ENCODE measurements around the gene HUS1.
"Not testable (repeated sequence)": the region's sequence is repeated elsewhere in the genome, so short reads cannot be mapped to it uniquely, and the experiment has no call there.

The HUS1 gene

DNA sequence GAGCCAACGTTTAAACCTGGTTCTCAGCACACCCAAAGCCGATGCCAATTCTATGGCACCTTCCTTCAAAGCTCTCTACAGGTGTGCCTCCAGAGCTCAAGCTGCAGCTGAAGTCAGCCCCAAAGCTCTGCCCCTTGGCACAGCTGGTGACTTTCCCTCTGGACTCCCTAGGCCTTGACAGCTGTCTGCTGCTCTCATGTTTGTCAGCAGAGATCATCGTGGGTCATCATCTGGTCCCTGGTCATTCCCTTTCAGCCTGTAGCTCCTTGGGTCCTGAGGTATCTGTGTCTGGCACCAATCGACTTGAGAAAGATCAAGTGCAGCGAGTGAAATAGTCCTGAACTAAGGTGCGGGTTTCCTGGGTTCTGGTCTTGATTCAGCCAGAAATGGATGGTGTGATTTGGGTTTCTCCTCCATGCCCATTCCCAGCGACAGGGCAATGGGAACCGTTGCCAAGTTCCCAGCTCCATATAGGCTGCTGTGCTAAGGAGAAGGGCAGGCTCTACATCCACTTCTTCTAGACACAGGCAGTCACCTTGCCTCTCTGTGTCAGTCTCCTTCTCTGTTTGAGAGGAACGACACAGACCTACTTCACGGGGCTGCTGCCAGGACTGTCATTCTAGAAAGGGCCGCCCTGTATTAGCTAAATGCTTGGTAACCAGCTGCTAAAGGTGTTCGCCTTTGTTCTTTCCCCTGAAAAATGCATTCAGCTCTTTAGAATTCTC, 34.7 kb downstream of the HUS1 start:
- DNase-seq (ENCODE audit: low spot score): no peak

DNA sequence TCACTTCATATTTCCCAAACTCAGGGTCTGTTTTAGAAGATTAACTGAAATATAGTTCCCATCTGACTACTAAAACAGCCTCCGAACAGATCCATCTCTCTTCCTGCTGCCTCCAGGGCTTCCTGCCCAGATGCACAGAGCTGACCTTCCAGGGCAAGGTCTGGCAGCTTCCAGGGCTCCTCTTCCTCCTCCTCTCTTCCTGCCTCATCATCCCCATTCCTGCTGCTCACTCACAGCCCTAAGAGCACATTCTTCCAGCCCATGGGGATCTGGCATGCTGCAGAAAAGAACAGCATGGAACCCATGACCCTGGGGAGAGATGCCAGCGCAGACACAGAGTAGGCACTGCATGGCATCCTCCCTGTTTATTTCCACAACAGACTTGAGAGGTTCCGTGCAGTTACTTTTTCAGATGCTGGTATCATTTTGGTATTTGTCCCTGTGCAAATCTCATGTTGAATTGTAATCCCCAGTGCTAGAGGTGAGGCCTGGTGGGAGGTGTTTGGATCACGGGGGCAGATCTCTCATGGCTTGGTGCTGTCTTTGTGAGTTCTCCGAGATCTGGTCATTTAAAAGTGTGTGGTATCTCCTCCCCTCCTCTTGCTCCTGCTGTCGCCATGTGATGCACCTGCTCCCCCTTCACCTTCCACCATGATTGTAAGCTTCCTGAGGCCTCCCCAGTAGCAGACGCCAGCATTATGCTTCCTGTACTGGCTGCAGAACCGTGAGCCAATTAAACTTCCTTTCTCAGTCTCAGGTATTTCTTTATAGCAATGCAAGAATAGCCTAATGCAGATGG, 35.5 kb downstream of the HUS1 start:
- no peak for DNase-seq (ENCODE audit: low spot score)

DNA sequence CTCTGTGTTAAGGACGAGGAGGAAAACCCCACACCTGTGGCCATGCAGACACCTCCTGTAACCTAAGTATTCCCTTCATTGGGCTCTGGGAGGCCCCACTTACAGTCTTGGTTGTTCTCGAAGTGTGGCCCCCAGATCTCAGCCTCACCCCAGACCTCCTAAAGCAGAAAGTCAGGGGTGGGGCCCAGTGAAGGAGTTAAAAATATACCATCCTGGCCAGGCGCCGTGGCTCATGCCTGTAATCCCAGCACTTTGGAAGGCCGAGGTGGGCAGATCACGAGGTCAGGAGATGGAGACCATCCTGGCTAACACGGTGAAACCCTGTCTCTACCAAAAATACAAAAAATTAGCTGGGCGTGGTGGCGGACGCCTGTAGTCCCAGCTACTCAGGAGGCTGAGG, 36.8 kb downstream of the HUS1 start:
- DNase-seq (ENCODE audit: low spot score): not testable (repeated sequence)

DNA sequence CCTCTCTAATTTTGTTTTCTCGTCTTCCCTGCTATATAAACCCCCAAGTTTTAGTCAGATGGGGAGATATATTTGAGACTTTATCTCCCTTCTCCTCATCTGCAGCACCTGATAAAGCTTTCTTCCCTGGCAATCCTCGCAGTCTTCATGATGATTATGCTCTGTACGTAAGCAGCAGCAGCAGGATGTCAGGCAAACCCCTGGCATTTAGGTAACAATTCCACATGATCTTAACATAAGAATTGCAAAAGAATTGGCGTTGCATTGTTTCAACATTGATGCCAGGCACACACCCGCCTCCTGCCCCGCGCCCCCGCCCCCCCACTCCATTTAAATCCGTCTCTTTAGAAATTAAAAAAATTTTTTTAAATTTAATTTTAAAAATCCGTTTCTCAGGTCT, 37.3 kb downstream of the HUS1 start:
- DNase-seq (ENCODE audit: low spot score): no peak

DNA sequence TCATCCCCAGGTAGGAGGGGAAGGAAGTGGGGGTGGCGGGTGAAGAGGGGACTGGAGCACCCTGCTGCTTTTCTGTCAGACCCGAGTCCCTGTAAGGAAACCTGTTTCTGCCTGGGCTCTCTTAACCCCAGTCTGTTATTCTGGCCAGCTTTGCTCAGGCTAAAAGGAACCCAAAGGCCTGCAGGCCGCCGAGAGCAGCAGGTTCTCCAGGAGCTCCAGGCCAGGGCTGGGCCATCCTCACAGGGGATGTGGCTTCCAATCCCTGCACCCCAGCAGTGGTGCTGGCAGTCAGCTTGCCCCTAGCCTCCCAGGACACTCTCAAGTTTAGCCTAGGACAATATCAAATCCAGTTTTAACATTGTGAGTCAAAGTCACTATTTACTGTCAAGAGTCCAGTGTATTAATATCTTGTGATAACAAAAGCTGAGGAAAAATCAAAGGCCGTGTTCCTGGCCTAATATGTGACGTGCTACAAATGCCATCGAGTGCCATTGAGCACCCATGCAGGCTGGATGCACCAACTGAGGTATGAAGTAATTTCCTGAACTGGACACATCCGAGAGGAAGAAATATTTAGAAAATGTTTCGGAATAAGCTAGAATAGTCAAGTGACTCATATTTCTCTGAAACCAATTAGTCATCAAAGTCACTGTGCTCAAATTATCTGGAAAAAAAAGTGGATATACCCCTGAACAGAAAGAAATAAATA, 38.1 kb downstream of the HUS1 start:
- no peak for DNase-seq (ENCODE audit: low spot score)

DNA sequence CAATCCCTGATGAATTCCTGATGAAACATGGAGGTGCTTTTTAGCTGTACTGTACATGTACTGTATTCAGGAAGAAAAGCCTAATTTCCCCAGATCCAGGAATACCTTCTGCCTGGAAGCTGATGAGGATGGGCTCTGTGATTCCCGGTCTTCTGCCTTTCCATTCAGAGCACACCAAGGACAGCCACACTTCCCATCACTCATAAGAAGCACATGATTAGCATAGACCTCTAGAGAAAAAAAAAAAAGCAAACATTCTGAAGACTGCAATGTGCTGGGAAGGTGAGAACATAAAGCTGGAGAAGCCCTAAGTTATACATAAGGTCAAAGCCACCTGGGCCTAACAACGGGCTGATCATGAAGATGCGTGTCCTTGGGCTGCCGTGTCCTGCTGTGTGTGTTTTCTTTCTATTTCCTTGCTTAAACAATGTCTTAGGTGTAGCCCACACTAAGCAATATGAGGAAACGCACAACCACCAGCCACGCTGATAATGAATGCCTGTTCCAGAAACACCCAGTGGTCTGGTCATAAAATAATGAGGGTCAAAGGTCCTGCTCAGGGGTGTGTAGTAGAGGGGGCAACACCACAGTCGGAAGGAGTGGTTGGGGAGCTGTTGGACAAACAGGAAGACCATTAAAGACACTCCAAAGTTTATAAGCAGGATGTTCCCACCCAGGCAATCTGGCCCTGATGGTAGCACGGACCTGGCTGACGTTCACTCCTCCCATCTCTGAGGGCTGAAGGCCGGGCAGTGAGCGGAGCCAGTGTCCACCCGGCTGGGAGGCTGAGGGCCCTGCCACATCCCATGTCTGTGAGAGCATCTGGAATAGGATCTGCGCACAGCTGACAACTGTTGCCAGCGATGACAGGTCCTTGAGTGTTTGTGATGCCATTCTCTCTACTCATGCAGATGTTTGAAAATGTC, 39.1 kb downstream of the HUS1 start:
- no peak for DNase-seq (ENCODE audit: low spot score)

DNA sequence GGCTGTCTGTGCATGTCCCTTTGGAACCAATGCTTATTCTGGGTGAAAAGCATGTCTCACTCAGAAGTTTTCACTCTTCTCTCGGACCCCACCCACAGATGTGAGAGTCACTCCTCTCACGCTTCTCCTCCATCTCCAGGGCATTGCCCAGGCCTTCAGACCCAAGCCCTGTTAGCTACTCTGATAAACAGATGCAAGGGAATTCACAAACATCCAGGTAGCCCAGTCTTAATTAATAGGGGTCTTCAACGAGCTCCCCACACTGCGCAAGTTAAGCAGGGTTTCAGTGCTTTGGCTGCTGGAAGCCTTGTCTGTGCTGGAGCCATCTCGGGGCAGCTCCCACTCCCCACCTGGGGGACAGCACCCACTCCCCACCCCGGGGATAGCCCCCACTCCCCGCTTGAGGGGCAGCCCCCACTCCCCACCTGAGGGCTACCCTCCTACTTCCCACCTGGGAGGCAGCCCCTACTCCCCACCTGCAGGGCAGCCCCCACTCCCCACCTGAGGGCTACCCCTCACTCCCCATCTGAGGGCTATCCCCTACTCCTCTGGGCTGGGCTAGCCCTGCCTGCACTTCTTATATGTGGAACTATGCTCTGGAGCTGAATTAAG, 39.9 kb downstream of the HUS1 start:
- no peak for DNase-seq (ENCODE audit: low spot score)

DNA sequence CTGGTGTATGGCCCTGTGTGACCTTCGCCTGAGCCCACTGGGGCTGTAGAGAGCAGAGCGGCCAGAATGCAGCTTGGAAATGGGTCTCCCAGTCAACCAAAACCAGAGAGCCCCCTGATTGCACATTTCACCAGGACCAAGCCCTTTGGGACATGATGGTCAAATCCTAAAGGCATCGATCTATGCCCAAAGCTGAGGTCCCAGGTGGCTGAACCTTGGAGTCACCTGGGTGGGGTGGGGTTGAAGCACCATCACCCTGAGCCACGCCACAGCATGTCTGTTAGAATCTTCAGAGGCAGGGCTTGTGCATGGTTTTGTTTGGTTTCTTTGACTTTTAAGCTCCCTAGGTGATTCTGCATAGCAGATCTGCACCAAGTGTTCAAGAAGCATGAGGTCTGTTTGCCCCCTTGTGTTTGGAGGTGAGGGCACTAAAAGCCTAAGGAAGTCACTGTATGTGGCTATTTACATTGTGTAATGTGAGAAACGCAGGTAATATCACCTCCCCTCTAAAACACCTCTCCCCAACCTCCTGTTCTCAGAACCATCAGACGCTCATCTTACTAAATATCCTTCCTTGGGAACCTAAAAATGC, 40.7 kb downstream of the HUS1 start:
- no peak for DNase-seq (ENCODE audit: low spot score)

DNA sequence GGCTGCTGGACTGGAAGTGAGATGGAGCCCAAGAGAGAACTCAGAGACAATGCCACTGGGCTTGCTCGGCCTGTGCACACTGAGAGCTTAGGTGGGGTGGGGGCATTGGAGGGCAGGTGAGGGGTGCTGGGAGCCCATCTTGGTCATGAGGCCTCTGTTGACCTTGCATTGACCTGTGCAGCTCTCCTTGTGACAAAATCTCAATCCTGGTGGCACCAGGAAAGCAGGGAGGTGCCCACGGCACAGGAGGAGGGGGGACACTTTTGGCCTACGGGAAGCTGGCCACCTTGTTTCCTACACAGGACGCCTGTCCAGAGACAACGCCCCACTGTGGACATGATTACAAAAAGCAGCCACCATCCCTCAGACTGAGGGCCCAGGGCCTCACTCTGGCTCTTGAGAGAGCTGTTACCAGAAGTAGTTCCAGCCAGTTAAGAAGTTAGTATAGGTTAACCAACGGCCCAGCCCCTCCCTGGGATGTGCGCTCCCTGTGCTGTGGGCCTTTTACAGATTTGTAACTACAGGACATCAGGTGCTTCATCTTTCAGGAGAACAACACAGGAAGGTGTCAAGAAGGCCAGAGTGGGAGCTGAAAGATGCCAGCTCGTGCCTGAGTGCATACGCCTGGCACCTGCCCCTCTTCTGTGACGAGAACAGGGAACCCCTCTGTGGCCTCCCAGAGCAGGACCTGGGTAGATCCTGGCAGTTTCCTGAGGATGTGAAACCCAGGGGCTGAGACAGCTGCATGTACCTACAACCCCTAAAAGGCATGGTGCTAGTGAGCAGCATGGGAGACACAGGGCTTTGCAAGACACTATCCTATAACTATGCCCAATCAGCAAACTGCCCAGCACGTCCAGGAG, 41.5 kb downstream of the HUS1 start:
- no peak for DNase-seq (ENCODE audit: low spot score)

DNA sequence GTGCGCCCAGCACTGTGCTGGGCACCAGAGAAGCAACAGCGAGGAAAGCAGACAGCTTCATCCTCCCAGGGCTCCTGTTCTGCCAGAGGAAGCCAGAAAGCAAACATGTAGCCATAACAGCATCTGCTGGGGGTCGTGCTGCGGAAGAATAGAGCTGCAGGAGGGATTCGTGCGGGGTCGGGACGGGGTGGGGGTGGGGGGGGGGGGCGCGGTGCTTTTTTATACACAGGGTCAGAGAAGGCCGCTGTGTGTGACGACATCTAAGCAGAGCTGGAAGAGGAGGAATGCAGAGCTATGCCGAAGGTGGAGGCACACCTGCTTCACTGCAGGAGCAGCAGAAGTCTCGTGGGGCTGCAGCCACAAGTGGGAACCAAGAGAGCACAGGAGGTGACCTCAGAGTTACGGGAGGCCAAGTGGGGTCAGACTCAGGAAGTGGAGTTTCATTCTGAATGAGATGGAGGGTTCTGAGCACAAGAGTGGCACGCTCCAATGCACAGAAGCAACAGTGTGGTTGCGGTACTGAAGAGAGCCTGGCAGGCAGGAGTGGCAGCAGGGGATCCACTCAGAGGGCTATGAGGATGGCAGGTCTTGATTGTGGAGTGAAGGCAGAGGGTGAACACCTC, 42.2 kb downstream of the HUS1 start:
- no peak for DNase-seq (ENCODE audit: low spot score)

DNA sequence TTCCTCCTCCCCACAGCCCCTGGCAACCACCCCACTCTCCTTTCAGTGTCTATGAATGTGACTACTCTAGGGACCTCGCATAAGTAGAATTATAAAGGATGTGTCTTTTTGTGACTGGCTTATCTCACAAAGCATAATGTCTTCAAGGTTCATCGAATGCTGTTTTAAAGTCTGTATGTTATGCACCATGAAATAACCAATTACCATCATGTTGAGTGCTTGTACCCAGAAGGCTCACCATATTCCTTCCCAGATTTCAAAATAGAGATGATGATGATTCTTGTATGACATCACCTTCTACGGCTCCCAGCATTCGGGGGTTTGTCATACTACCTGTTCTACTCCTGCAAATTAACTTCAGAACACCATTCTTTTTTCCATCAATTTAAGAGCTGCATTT, 43.1 kb downstream of the HUS1 start:
- no peak for DNase-seq (ENCODE audit: low spot score)

DNA sequence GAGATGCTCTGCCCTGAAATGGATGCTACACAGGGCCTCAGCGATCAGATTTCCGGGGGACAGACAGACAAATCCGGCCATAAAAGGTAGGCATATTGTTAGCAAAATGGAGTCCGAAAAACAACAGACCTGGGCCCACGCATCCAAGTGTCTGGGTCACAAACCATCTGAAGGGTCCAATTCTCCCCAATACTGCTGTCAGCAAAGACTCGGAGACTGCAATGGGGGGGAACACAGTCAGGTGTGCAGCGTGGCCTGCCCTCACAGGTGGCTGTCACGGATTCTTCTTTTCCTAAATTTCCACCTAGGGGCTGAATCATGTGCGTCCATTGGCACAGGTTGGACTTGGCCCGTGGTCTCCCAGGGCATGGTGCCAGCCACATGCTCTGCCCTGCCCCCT, 44.1 kb downstream of the HUS1 start:
- DNase-seq (ENCODE audit: low spot score): no peak

DNA sequence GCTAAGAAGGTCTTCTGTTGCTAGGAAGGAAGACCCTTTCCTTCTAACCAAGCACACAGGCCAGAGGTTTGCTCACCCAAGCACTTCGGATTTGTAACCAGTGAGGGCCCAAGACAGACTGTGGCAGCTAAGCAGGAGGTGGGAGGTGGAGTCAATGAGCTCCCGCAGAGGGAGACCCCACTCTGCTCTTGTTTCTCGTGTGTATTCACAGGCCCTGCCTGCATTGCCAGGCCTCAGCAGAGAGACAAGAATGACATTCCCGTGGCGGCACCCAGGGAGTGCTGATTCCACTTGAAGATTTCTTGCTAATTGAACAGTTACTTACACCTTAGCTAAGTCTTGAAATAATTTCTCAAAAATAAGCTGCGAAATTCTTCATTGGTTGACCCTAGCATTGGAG, 44.6 kb downstream of the HUS1 start:
- no peak for DNase-seq (ENCODE audit: low spot score)

DNA sequence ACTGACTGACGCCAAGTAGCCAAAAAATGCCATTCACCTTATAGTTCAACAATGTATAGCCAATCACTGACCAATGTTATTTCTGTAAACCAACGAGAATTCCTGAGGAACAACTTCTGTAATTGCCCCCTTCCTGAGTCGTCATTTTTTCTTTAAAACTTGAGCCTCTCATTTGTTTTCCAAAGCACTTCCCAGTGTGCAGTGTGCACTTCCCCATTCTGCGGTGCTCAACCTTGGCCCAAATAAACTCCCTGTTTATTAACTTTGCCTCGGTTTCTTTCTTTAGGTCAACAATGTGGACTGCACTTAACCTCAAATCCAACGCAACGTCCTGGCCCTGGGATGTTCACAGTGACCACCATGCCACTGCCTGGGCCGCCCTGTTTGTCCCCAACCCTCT, 46.2 kb downstream of the HUS1 start:
- no peak for DNase-seq (ENCODE audit: low spot score)

DNA sequence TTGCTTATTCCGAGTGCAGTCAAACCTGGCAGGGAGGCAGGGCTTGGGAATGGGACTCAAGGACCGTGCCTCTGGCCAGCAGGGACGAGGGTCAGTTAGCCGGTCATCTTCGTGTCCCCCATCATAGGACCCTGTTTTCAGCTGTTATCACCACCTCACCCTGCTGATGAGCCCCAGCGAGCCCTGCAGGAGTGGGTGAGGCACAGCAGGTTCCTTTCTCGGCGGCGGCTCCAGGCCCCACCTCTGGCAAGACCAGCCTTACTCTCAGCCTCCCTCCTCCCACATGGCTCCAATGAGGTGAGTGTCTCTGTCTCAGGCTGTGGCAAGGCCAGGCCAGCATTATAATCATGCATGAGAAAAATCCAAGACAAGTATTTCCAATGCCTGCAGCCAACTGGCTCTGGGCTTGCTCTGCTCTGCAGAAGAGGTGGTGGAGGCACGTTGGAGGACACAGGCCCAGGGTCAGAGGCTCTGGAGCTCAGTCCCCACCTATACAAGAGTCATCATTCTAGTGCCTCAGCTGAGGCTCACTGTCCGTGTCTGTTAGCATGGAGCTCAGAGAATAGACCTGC, 46.9 kb downstream of the HUS1 start:
- DNase-seq (ENCODE audit: low spot score): no peak

DNA sequence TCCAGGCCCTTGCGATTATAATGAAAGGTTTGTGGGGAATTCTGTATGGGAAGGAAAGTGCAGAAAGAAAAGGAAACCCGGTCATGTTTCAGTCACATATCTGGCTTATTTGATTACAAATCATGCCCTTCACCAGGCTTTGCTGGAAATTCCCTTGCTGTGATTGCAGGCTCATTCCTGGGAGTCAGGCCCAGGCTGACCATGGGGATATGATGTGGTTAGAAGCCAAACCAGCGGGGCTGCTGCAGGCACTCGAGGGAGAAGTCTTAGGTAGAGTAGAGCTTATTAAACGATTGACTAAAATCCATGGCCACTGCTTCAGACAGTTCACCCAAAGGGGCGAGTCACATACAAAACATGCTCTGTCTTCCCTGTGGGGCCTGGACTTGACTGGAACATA, 47.4 kb downstream of the HUS1 start:
- no peak for DNase-seq (ENCODE audit: low spot score)

DNA sequence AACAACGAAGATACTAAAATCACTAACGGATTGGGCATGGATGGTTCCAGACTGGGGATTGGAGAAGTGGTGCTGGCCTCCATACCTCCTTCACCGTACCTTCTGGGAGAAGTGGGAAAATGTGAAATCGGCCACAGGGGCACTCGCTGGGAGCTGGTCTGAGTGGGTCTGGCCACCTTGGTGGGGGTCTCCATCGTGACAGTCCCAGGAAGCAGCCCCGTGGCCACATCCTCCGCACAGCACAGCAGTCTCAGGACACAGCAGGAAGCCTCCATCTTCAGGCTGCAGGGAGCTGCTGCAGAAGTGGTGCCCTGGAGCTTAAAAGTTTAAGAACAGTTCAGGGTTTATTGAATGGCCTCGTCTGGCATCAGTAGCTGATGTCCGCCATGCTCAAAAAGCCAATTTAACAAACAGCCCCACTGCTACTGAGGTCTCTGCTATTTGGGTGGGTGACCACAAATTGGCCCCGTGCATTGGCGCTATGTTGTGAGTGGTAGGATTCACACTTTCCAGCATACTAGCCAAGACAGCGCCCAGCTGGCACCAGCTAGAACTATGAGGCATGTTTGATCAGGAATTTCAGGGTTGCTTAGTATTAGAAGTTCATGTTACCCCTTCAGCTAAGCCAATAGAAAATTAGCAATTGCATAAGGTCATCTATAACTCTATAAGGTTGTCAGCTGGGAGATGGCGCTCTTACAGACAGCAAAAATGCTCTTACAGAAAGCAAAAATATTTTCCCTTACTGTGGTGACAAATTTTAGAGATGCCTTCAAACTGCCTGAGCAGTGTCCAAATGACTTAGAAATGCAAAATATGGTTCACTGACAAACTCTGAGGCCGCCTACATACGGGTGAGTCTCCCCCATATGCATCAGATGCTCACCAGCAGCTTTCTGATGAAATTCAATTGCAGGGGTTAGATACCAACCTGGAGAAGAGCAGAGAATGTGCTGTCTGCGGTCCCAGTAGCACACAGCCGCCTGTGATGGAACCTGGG, 48.1 kb downstream of the HUS1 start:
- DNase-seq (ENCODE audit: low spot score): no peak

DNA sequence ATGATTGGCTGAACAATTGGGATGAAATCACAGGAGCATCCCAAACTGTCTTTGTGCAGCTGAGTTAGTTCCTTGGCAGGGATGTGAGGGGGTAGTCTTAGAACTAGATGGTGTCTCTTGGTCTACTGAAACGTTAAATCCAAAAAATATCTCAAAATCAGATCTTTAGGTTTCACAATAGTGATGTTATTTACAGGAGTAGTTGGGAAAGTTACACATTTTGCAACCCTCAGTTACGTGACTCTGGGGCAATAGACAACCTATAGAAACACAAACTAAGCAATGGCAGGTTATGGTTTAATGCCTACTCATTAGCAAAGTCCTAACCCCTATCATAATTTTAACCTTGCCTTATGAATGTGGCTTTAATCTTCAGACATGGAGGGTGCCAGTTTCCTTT, 55.1 kb downstream of the HUS1 start:
- DNase-seq (ENCODE audit: low spot score): no peak

Measured in CD4-positive, alpha-beta T cell treated with Interleukin-6 at 100 ng/mL for 8 hours (primary cell).